Left lung (tissue), 10 donors: ENCODE results near the gene RELT. TPM values are rescaled to one million over a fixed set of nuclear protein-coding genes. Genes with fewer than 3 reads are reported as not detected.

Experiments
- ATAC-seq: fragments of 200-7000 bp; cut with Tn5 transposase; one replicate; pipeline ENCODE4 v1.9.1; 2020; ENCODE audit warnings: moderate library complexity
- DNase-seq, 4 donors: peaks; one replicate each; pipeline ENCODE4 v3.0.0-alpha.2; 2013 to 2020
- H3K27ac ChIP-seq, 2 donors: fragments of 200-600 bp; sonication (generic) in 1 of 2; one replicate each; pipeline versions ENCODE4 v1.5.0 to v1.8.0; 2020 to 2021
- H3K27me3 ChIP-seq, 2 donors: fragments of 200-600 bp; sonication (generic) in 1 of 2; one replicate each; pipeline versions ENCODE4 v1.5.0 to v1.8.0; 2020 to 2021
- H3K36me3 ChIP-seq, 2 donors: fragments of 200-600 bp; sonication (generic) in 1 of 2; one replicate each; pipeline versions ENCODE4 v1.5.0 to v1.8.0; 2020 to 2021
- H3K4me1 ChIP-seq, 2 donors: fragments of 200-600 bp; one replicate each; pipeline ENCODE4 v1.8.0; 2021
- H3K4me3 ChIP-seq, 2 donors: fragments of 200-600 bp; sonication (generic) in 1 of 2; one replicate each; pipeline versions ENCODE4 v1.5.0 to v1.8.0; 2020 to 2021; ENCODE audit warnings: mild to moderate bottlenecking in 1 of 2
- H3K9me3 ChIP-seq, 2 donors: fragments of 200-600 bp; sonication (generic) in 1 of 2; one replicate each; pipeline versions ENCODE4 v1.5.0 to v1.8.0; 2020 to 2021
- intact Hi-C, 2 donors: fragments of 100-400 bp; cut with DNase I; formaldehyde crosslinking; loops; one replicate each; pipeline versions ENCODE4 v1.11.2 to v1.14.2; 2022
- polyA plus RNA-seq, 6 donors: library from polyadenylated mRNA; unstranded; fragments of 120-200 nt; gene quantifications; one replicate each; pipeline ENCODE4 v1.2.1, GENCODE V29; 2013; ENCODE audit not compliant: insufficient read length in 6 of 6
- total RNA-seq, 2 donors: library from RNA; stranded (reverse); fragmentation: NEBNext Ultra II Directional; extraction: Animal tissue kit (Norgen Biotek cat#: 25700); gene quantifications; one replicate each; pipeline ENCODE4 v1.2.1, GENCODE V29; 2021
- TF ChIP-seq, protein P1 (sequence below), 2 donors: fragments of 200-600 bp; sonication (generic) in 1 of 2; IDR thresholded peaks; one replicate each; pipeline versions ENCODE4 v1.5.0 to v1.8.0; 2021; ENCODE audit warnings: antibody characterized with exemption in 2 of 2
- donor health status: DM: no; HTN: yes; CAD: no.
- donor health status: DM: no; HTN: no; CAD: no.

The RELT gene
- total and polyA plus RNA-seq, 8 donors = 2.7 to 30.7 (median 4.0) TPM

DNA sequence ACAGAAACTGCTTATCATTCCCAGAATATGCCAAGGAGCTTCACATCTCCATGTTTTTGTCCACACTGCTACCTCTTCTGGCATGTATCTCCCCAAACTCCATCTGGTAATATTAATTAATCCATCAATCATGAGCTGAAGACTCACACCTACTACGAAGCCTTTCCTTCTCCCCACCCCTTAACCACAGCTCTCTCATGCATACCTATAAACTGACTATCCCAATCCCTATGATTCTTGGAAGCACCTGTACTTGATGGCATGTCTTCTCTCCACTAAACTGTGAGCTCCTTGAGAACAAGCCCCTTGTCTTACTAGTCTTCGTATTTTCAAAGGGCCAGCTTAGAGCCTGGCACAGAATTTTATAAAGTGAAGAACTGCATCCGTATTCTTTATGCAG lies 47.3 kb downstream of the RELT start:
- Histone ChIP-seq H3K4me1 (peaks cover 3 to 25% of the 10 kb centered on the region in 2 donors), H3K36me3 (peaks cover 0 to 17% of the 10 kb centered on the region in 2 donors), H3K27me3 (no peaks in the 10 kb centered on the region), H3K9me3 (no peaks in the 10 kb centered on the region), H3K4me3 (no peak overlapping the region), H3K27ac (no peak overlapping the region)
- intact Hi-C loops = no loop called here
- TF ChIP-seq, protein P1, sequence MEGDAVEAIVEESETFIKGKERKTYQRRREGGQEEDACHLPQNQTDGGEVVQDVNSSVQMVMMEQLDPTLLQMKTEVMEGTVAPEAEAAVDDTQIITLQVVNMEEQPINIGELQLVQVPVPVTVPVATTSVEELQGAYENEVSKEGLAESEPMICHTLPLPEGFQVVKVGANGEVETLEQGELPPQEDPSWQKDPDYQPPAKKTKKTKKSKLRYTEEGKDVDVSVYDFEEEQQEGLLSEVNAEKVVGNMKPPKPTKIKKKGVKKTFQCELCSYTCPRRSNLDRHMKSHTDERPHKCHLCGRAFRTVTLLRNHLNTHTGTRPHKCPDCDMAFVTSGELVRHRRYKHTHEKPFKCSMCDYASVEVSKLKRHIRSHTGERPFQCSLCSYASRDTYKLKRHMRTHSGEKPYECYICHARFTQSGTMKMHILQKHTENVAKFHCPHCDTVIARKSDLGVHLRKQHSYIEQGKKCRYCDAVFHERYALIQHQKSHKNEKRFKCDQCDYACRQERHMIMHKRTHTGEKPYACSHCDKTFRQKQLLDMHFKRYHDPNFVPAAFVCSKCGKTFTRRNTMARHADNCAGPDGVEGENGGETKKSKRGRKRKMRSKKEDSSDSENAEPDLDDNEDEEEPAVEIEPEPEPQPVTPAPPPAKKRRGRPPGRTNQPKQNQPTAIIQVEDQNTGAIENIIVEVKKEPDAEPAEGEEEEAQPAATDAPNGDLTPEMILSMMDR (IDR thresholded peaks at IDR 0.05) = no peak
- ATAC-seq (no peak), DNase-seq (no peak)

DNA sequence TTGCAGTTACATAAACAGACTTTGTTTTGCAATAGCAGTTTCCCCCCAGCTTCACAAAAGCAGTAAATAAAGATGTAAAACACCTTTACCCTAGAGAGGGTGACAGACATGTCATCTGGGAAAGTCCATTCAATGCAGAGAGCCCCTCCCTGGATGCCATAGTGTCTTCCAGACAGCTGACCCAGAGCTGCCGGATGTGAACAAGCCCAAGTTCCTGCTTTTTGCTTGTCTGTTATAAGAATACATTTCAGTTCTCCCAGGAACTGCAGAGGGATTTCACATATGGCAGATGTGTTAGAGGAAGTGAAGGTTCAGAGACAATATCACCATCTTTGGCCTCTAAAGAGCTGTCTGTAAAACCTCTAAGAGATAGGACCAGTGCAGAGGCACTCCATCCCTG lies 48.9 kb downstream of the RELT start:
- intact Hi-C loops = no loop called here
- Histone ChIP-seq H3K9me3 (no peaks in the 10 kb centered on the region), H3K4me3 (no peak overlapping the region), H3K4me1 (peaks cover 3 to 33% of the 10 kb centered on the region in 2 donors), H3K27me3 (no peaks in the 10 kb centered on the region), H3K27ac (peak overlapping the region; percentile 17 to 71), H3K36me3 (peaks cover 0 to 4% of the 10 kb centered on the region in 2 donors)
- ATAC-seq (peak; percentile 73), DNase-seq (peak in 1 of 4 donors; percentile 70)
- TF ChIP-seq, protein P1 (IDR thresholded peaks at IDR 0.05) = no peak

DNA sequence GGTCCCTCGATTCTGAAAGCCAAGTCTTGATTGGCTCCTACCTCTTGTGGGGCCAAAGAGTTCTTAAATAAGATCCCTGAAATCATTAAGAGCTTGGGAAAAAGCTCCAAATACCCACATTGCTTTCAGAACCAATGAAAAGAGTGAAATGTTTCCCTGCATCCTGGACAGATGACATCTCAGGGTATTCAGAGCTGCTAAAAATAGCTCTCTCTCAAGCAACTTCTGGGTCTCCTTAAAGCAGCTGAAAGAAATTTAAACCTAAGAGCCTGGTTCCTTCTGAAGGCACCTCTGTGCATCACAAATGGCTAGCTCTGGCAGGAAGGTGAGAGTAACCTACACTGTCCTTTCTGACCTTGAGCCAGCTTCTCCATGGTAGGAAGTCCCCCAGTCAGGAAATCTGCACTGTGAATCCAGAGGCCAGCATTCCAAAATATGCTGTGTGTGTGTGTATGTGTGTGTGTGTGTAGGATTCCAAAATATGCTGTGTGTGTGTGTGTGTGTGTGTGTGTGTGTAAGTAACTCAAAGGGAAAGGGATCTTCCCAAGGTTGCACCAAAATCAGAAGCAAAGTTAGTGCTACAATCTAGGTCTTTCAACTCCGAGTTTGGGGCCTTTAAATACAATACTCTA lies 50.1 kb downstream of the RELT start:
- intact Hi-C loops = no loop called here
- no peak for DNase-seq

DNA sequence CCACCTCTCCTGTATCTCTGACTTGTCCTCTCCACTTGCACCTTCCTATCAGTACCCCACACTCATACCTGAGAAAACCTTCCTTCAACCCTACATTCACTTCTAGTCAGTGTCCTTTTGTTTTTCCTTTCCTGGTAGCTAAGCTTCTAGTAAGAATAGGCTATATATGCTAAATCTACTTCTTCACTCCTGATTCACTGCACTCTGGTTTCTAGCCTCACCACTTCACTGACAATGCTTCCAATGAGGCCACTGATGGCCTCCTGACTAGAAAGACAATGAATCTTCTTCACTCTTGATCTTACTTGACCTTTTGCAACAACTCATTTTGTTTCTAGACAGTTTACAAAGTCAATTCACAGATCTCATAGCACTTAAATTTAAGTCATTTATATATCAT lies 52.0 kb downstream of the RELT start:
- H3K27ac ChIP-seq = no peak overlapping the region
- no peaks in the 10 kb centered on the region for H3K27me3 ChIP-seq
- no peaks in the 10 kb centered on the region for H3K9me3 ChIP-seq
- H3K4me1 ChIP-seq = peaks cover 3 to 33% of the 10 kb centered on the region in 2 donors
- TF ChIP-seq, protein P1 (IDR thresholded peaks at IDR 0.05) = no peak
- no peak overlapping the region for H3K4me3 ChIP-seq
- DNase-seq (no peak), ATAC-seq (no peak)
- no peaks in the 10 kb centered on the region for H3K36me3 ChIP-seq
- intact Hi-C loops = no loop called here

More for the DNA sequence above, 50.1 kb downstream of the RELT start:
- H3K36me3 ChIP-seq = no peaks in the 10 kb centered on the region
- no peaks in the 10 kb centered on the region for H3K27me3 ChIP-seq
- H3K27ac ChIP-seq = peak overlapping the region in 1 of 2 donors; percentile 71
- peaks cover 3 to 33% of the 10 kb centered on the region in 2 donors for H3K4me1 ChIP-seq
- no peak overlapping the region for H3K4me3 ChIP-seq
- TF ChIP-seq, protein P1 (IDR thresholded peaks at IDR 0.05) = no peak
- ATAC-seq = no peak
- no peaks in the 10 kb centered on the region for H3K9me3 ChIP-seq

DNA sequence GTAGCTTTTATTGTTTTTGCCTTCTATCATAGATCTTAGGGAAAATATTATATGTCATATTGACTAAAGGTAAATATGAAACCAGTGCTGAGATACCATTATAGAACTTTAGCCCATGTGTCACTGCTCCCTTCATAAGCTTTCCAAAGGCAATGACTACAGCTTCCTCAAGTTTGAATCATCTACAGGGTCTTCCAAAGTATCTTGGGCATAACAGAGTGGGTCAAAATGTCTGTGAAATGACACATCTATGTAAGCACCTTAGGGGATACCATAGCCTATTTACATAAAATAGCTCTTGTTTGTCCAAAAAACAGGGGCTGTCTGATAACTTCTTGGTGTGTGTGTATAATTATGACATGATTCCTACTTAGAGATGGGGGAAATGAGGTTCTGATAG lies 52.5 kb downstream of the RELT start:
- DNase-seq = no peak
- Histone ChIP-seq H3K4me1 (peaks cover 3 to 30% of the 10 kb centered on the region in 2 donors), H3K9me3 (no peaks in the 10 kb centered on the region), H3K27me3 (no peaks in the 10 kb centered on the region), H3K4me3 (no peak overlapping the region), H3K27ac (no peak overlapping the region), H3K36me3 (no peaks in the 10 kb centered on the region)
- no peak for ATAC-seq
- intact Hi-C loops = no loop called here
- TF ChIP-seq, protein P1 (IDR thresholded peaks at IDR 0.05) = no peak
